Measurements from ENCODE around the gene ACKR4. TPM values are rescaled to one million over a fixed set of nuclear protein-coding genes. Genes with fewer than 3 reads are reported as not detected.

ACKR4 gene
- total and polyA plus RNA-seq, 9 of the 15 experiments (the other 6 are each of a cell fraction or from before 2014, with no cell fraction given), result 0.04 to 0.06 TPM; not detected in 7

DNA sequence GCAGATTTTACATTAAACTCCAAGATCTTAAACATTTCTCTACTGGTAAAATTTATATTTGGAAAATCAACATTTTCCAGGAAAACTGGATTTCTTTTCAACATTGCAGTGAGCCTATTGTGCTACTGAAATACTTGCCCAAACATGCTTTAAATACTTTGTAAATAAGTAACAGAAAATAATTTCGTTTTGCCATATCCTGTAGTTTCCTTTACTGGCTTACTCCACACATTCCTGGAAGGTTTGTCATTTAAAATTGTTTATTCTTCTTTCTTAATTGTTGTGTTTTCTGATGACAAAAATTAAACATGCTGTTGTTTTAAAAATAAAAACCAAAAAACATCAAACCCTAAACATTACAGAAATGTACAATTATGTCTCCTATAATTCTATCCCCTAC, 40.5 kb downstream of the ACKR4 start (continued):
- TF ChIP-seq, protein P1, sequence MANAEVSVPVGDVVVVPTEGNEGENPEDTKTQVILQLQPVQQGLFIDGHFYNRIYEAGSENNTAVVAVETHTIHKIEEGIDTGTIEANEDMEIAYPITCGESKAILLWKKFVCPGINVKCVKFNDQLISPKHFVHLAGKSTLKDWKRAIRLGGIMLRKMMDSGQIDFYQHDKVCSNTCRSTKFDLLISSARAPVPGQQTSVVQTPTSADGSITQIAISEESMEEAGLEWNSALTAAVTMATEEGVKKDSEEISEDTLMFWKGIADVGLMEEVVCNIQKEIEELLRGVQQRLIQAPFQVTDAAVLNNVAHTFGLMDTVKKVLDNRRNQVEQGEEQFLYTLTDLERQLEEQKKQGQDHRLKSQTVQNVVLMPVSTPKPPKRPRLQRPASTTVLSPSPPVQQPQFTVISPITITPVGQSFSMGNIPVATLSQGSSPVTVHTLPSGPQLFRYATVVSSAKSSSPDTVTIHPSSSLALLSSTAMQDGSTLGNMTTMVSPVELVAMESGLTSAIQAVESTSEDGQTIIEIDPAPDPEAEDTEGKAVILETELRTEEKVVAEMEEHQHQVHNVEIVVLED (CRISPR knock-in tag; IDR thresholded peaks at IDR 0.05), result no peak
- no peak for TF ChIP-seq SMARCE1 (IDR thresholded peaks at IDR 0.05)
- no peak for TF ChIP-seq ZNF253 (CRISPR knock-in tag; conservative IDR thresholded peaks at IDR 0.05)
- no peak for TF ChIP-seq NRF1 (conservative IDR thresholded peaks at IDR 0.05 in 1 of 2, IDR thresholded peaks at IDR 0.05 in 1 of 2)
- TF ChIP-seq ZNF140 (CRISPR knock-in tag; IDR thresholded peaks at IDR 0.05), result no peak
- TF ChIP-seq, protein P2, sequence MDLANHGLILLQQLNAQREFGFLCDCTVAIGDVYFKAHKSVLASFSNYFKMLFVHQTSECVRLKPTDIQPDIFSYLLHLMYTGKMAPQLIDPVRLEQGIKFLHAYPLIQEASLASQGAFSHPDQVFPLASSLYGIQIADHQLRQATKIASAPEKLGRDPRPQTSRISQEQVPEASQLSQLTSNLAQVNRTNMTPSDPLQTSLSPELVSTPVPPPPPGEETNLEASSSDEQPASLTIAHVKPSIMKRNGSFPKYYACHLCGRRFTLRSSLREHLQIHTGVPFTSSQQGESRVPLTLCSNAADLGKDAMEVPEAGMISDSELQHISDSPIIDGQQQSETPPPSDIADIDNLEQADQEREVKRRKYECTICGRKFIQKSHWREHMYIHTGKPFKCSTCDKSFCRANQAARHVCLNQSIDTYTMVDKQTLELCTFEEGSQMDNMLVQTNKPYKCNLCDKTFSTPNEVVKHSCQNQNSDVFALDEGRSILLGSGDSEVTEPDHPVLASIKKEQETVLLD (IDR thresholded peaks at IDR 0.05), result no peak
- no peak for TF ChIP-seq HMGN3 (IDR thresholded peaks at IDR 0.05; ENCODE audit: borderline replicate concordance, extremely low read depth, insufficient read length, low read depth, low read length)
- no peak for TF ChIP-seq ZNF12 (CRISPR knock-in tag; IDR thresholded peaks at IDR 0.05)
- no peak for TF ChIP-seq RAD21 (CRISPR knock-in tag; conservative IDR thresholded peaks at IDR 0.05 in 1 of 2, IDR thresholded peaks at IDR 0.05 in 1 of 2)
- TF ChIP-seq, protein P3, sequence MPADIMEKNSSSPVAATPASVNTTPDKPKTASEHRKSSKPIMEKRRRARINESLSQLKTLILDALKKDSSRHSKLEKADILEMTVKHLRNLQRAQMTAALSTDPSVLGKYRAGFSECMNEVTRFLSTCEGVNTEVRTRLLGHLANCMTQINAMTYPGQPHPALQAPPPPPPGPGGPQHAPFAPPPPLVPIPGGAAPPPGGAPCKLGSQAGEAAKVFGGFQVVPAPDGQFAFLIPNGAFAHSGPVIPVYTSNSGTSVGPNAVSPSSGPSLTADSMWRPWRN (IDR thresholded peaks at IDR 0.05; ENCODE audit: low read depth), result no peak

Measured in K562 (cell line).